Adipose tissue (tissue), 3 donors: ENCODE data around the gene EQTN. TPM values are rescaled to one million over a fixed set of nuclear protein-coding genes. Genes with fewer than 3 reads are reported as not detected.
"Not testable (repeated sequence)": the region's sequence is repeated elsewhere in the genome, so short reads cannot be mapped to it uniquely, and the experiment has no call there.

Experiments
- H3K27ac ChIP-seq: one replicate; pipeline ENCODE4 v1.5.1; 2013; ENCODE audit warnings: low read depth, low read length
- WGBS, 3 donors: extraction: QIAGEN DNeasy Blood & Tissue Kit; methylation state at CpG; one replicate each; pipeline ENCODE4 v1.1.7; 2013; 5-methylcytosine and 5-hydroxymethylcytosine counted together
- polyA plus RNA-seq, 3 donors: library from polyadenylated mRNA; stranded (reverse); fragments of 200-250 nt; gene quantifications; one replicate each; pipeline ENCODE4 v1.2.3, GENCODE V29; 2013
- donor health status: healthy with polysubstance abuse.
- donor health status: Bipolar disorder and iron deficiency.
- donor health status: healthy.

EQTN gene
- polyA plus RNA-seq, 3 donors: not detected

GRCh38 chr9:27247756-27248155 is 49.2 kb downstream of the EQTN start:
- 15 to 24% (median 18%) methylated on average over 2 of the region's 2 CpGs for WGBS, 3 donors
- no peak overlapping the region for H3K27ac ChIP-seq

- 69 to 86% (median 84%) methylated on average over 12 of the region's 12 CpGs for WGBS, 3 donors
- not testable (repeated sequence) for H3K27ac ChIP-seq
Observed at GRCh38 chr9:27239648-27240047, 57.3 kb downstream of the EQTN start.

Other genes with a start within 250 kb of the EQTN start
- 10 to 100 TPM in 1 of 3 donors, 1 to 10 TPM in 2; 2.5 to 18.2 (median 7.4) TPM for gene TEK, start 187.9 kb downstream of the EQTN start, polyA plus RNA-seq
- not detected for gene IFNK, start 227.1 kb upstream of the EQTN start, polyA plus RNA-seq
- gene MOB3B, start 232.7 kb upstream of the EQTN start, polyA plus RNA-seq: 1 to 10 TPM; 1.7 to 3.5 (median 3.3) TPM